Prostate gland (tissue), 2 donors: ENCODE results near the gene OR2S2. TPM values are rescaled to one million over a fixed set of nuclear protein-coding genes. Genes with fewer than 3 reads are reported as not detected.
A peak's percentile ranks its signal among the peaks of the same experiment; 100 is the strongest.

Experiments
- DNase-seq: peaks from one replicate; pipeline ENCODE4 v3.0.0-alpha.2; 2019; ENCODE audit warnings: low spot score
- H3K27ac ChIP-seq, 2 donors: fragments of 200-600 bp; sonication (generic); 2 replicates each; pipeline ENCODE4 v1.5.1; 2017 to 2019
- H3K27me3 ChIP-seq: fragments of 200-600 bp; sonication (generic); replicated peaks from 2 replicates; pipeline ENCODE4 v1.5.1; 2019; ENCODE audit not compliant: insufficient read depth
- H3K36me3 ChIP-seq, 2 donors: fragments of 200-600 bp; sonication (generic); 1 replicate in 1 of 2; 2 replicates in 1 of 2; pipeline versions ENCODE4 v1.5.1 to v1.8.1; 2017 to 2019
- H3K4me1 ChIP-seq: fragments of 200-600 bp; sonication (generic); replicated peaks from 2 replicates; pipeline ENCODE4 v1.5.1; 2019
- H3K4me3 ChIP-seq, 2 donors: fragments of 200-600 bp; sonication (generic); 2 replicates each; pipeline ENCODE4 v1.5.1; 2017 to 2019
- H3K9me3 ChIP-seq: fragments of 200-600 bp; sonication (generic); 2 replicates; pipeline ENCODE4 v1.5.1; 2017
- POLR2A ChIP-seq: fragments of 450-650 bp; IDR thresholded peaks from one replicate; pipeline ENCODE4 v1.6.1; 2016; ENCODE audit warnings: antibody characterized with exemption, mild to moderate bottlenecking
- POLR2AphosphoS5 ChIP-seq: sonication (generic); formaldehyde crosslinking; IDR thresholded peaks from one replicate; pipeline ENCODE4 v1.6.1; 2017; ENCODE audit warnings: antibody characterized with exemption
- WGBS: methylation state at CpG from one replicate; pipeline ENCODE4 v1.1.5; 2018; 5-methylcytosine and 5-hydroxymethylcytosine counted together
- intact Hi-C: fragments of 100-400 bp; cut with DNase I; formaldehyde crosslinking; loops from one replicate; pipeline ENCODE4 v1.14.2; 2022
- total RNA-seq, 2 donors: library from RNA; depleted of rRNA; stranded (reverse); fragments of >200 nt; gene quantifications; one replicate each; pipeline ENCODE4 v1.1.0, GENCODE V29; 2016
- TF ChIP-seq, protein P1 (sequence below), 4 experiments: fragments of 200-600 bp in 2 of 4; fragments of 450-650 bp in 2 of 4; sonication (generic) in 2 of 4; IDR thresholded peaks; 1 replicate in 3 of 4; 2 replicates in 1 of 4; pipeline ENCODE4 v1.5.1; 2016 to 2019; ENCODE audit warnings: antibody characterized with exemption in 4 of 4, mild to moderate bottlenecking in 2 of 4, moderate library complexity in 2 of 4

Gene OR2S2
- total RNA-seq, 2 donors from 2014 or later = not detected

GRCh38 chr9:35990155-35990554 is 32.2 kb upstream of the OR2S2 start:
- no peak overlapping the region for H3K27ac ChIP-seq
- 83% methylated on average over 3 of the region's 3 CpGs for WGBS

DNA sequence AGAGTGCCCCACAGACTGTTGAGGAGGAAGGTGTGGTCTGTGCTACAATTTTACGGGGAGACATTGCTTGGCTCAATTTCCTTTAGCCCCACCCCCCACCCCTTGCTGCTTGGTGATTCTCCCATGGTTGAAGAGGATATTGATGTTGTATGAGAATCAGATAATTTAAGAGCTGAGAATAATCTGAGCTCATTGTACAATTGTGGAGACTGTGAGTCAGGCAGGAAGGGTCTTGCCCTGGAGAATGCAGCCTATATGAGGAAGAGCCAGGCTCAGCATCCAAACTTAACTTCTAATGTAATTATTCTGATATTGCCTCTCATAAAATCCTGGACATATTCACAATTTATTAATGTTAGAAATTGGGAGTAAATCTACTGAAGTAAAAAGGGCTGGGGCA is 26.1 kb upstream of the OR2S2 start:
- no peak for TF ChIP-seq POLR2A
- TF ChIP-seq POLR2AphosphoS5 = no peak
- TF ChIP-seq, protein P1, sequence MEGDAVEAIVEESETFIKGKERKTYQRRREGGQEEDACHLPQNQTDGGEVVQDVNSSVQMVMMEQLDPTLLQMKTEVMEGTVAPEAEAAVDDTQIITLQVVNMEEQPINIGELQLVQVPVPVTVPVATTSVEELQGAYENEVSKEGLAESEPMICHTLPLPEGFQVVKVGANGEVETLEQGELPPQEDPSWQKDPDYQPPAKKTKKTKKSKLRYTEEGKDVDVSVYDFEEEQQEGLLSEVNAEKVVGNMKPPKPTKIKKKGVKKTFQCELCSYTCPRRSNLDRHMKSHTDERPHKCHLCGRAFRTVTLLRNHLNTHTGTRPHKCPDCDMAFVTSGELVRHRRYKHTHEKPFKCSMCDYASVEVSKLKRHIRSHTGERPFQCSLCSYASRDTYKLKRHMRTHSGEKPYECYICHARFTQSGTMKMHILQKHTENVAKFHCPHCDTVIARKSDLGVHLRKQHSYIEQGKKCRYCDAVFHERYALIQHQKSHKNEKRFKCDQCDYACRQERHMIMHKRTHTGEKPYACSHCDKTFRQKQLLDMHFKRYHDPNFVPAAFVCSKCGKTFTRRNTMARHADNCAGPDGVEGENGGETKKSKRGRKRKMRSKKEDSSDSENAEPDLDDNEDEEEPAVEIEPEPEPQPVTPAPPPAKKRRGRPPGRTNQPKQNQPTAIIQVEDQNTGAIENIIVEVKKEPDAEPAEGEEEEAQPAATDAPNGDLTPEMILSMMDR (IDR thresholded peaks at IDR 0.05) = no peak
- H3K4me1 ChIP-seq = no peaks in the 10 kb centered on the region
- no peak overlapping the region for H3K27ac ChIP-seq
- H3K36me3 ChIP-seq = no peaks in the 10 kb centered on the region
- no peak overlapping the region for H3K4me3 ChIP-seq
- 48% methylated on average over 1 of the region's 1 CpG for WGBS
- H3K9me3 ChIP-seq = no peaks in the 10 kb centered on the region
- intact Hi-C loops = no loop called here
- H3K27me3 ChIP-seq = no peaks in the 10 kb centered on the region
- no peak for DNase-seq

More at GRCh38 chr9:35990155-35990554, 32.2 kb upstream of the OR2S2 start:
- Histone ChIP-seq H3K4me1 (no peaks in the 10 kb centered on the region), H3K4me3 (no peak overlapping the region), H3K27me3 (peaks cover 3% of the 10 kb centered on the region), H3K36me3 (no peaks in the 10 kb centered on the region), H3K9me3 (no peaks in the 10 kb centered on the region)
- intact Hi-C loops = no loop called here
- DNase-seq = no peak
- TF ChIP-seq, protein P1 (IDR thresholded peaks at IDR 0.05) = no peak
- TF ChIP-seq POLR2A (no peak), POLR2AphosphoS5 (no peak)

DNA sequence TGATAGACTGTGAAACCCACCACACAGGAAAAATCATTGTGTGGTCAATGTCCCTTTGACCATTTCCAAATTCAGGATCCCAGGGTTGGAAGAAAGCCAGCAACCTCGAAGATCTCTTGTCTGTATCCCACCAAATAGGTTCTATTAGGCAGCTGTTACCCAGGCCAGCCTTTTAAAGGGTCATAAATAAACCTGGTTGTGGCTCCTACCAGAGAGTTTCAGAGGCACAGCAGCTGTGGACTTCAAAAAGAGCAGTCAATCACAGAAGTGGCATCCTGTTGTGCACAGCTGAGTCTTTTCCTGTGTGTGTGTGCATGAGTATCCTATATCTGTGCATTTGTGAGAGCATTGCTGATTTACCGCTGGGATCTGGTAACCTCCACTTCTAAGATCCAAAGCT is 23.7 kb upstream of the OR2S2 start:
- 0% methylated on average over 2 of the region's 2 CpGs for WGBS
- Histone ChIP-seq H3K4me1 (no peaks in the 10 kb centered on the region), H3K9me3 (no peaks in the 10 kb centered on the region), H3K27ac (no peak overlapping the region), H3K27me3 (no peaks in the 10 kb centered on the region), H3K4me3 (no peak overlapping the region), H3K36me3 (no peaks in the 10 kb centered on the region)
- intact Hi-C loops = no loop called here
- DNase-seq = no peak
- no peak for TF ChIP-seq POLR2AphosphoS5
- TF ChIP-seq POLR2A = no peak
- TF ChIP-seq, protein P1 (IDR thresholded peaks at IDR 0.05) = no peak

DNA sequence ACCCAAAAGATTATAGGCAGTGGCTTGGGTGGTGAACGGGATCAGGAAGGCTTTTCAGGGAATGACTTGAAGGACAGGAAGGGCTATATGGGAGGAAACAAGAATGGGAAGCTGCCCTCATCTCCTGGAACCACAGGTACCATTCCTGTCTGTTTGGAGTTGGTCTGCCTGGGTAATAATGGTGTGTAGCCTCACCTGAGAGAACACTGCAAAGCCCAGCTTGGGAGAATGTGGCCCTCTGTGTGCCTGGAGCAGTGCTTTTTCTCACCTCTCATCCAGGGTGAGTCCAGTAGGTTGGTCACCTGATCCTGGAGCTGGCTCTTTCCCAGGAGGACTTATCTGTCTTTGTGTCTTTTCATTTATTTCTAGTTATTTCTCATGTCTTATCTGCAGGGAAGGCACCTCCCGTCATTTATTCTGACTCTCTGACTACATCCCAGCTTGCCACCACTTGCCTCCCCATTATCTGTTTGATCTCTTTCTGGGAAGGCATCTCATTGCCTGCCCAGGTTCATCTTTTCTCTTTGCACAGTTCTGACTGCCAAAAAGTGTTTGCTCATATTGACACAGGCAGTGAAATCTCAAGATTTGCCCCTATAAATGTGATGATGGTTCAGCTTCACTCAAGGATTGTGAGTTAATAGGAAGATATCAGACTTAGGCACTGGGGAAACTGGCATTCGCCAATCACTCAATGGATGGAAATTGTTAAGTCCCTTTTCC is 22.5 kb upstream of the OR2S2 start:
- Histone ChIP-seq H3K4me1 (no peaks in the 10 kb centered on the region), H3K27me3 (no peaks in the 10 kb centered on the region), H3K36me3 (no peaks in the 10 kb centered on the region), H3K4me3 (no peak overlapping the region), H3K9me3 (no peaks in the 10 kb centered on the region), H3K27ac (no peak overlapping the region)
- WGBS = 50% methylated on average over 3 of the region's 3 CpGs
- intact Hi-C loops = no loop called here
- TF ChIP-seq POLR2AphosphoS5 (peak; percentile 55), POLR2A (no peak)
- TF ChIP-seq, protein P1 (IDR thresholded peaks at IDR 0.05) = no peak
- DNase-seq = peak; percentile 29

DNA sequence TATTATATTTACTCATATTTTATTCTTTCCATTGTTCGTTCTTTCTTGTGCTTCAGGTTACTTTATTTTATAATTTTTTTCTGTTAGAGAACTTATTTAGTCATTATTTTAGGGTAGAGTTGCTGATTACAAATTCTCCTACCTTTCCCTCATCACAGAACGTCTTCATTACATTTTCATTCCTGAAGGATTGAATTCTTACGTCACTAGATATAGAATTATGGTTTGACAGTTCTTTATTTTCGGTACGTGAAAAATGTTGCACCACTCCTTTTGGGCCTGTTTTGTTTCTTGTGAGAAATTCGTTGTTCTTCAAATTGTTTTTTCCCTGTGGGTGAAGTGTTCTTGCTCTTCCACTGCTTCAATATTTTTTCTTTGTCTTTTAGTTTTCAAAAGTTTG is 20.8 kb upstream of the OR2S2 start:
- intact Hi-C loops = no loop called here
- WGBS = 95% methylated on average over 6 of the region's 6 CpGs
- H3K27me3 ChIP-seq = no peaks in the 10 kb centered on the region
- H3K4me1 ChIP-seq = no peaks in the 10 kb centered on the region
- DNase-seq = no peak
- TF ChIP-seq POLR2A = no peak
- TF ChIP-seq, protein P1 (IDR thresholded peaks at IDR 0.05) = no peak
- TF ChIP-seq POLR2AphosphoS5 = no peak
- no peak overlapping the region for H3K27ac ChIP-seq
- H3K9me3 ChIP-seq = no peaks in the 10 kb centered on the region
- H3K4me3 ChIP-seq = no peak overlapping the region
- no peaks in the 10 kb centered on the region for H3K36me3 ChIP-seq
